HG02938 (cell line): Measurements from ENCODE around the gene BANK1.
"Not testable (repeated sequence)": the region's sequence is repeated elsewhere in the genome, so short reads cannot be mapped to it uniquely, and the experiment has no call there.

ENCODE experiments used
- ATAC-seq: cut with Tn5 transposase; IDR thresholded peaks from one replicate; pipeline ENCODE4 v1.9.1; 2021; ENCODE audit warnings: mild to moderate bottlenecking, moderate library complexity; ENCODE audit not compliant: unreplicated experiment

BANK1 gene

GRCh38 chr4:101871962-101872676 is 81.6 kb downstream of the BANK1 start:
- ATAC-seq: no peak

DNA sequence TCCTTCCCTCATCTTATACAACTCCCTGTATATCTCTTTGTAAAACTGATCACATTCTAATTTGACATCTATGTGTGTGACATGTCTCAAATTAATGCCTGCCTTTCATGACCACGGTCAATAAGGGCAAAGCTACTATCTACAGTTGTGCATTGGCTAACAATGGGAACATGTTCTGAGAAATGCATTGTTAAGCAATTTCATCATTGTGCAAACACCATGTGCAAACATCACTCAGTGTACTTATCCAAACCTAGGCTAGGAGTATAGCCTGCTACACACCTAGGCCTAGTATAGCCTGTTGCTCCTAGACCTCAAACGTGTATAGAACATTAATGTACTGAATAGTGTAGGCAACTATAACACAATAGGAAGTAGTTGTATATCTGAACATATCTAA is 95.0 kb downstream of the BANK1 start:
- no peak for ATAC-seq

DNA sequence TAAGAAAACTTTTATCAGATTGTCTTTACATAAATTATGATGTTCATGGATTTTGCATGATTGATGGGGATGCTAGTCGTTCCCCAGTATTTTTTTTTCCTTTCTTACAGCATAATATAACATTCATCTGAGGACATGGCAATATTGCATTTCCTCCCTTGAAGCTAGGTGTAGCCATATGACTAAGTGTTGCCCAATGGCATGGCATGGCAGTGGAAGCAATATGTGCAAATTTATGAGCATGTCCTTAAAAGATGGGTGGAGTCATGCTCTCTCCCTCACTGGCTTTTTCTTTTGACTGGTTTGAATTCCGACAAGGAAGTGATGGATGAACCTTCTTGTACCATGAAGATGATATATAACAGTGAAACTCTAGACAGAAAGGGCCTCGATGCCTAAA is 96.3 kb downstream of the BANK1 start:
- ATAC-seq: no peak

- ATAC-seq: no peak
Measured at GRCh38 chr4:101888472-101888871, 97.9 kb downstream of the BANK1 start.

GRCh38 chr4:101905527-101905926 is 115.0 kb downstream of the BANK1 start:
- ATAC-seq: not testable (repeated sequence)

GRCh38 chr4:101910786-101911373 is 120.3 kb downstream of the BANK1 start:
- ATAC-seq: no peak

GRCh38 chr4:101911616-101912015 is 121.1 kb downstream of the BANK1 start:
- ATAC-seq: no peak

DNA sequence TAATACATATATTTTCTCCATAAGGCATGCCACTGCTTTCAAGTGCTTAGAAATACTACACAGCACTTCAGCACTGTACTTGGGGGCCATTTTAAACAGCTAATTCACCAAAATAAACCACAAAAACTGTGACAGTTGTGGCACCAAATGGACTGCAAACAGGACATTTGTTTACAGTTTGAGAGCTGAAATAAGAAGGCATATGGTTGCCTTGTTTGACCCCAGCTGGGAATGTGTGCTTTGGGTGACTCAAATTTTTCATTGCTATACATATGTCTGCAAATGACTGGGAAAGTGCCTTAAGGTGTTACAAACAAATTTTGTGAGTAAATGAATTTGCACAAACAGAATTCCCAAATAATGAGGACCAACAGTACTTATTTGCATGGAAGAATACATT is 124.2 kb downstream of the BANK1 start:
- ATAC-seq: no peak

DNA sequence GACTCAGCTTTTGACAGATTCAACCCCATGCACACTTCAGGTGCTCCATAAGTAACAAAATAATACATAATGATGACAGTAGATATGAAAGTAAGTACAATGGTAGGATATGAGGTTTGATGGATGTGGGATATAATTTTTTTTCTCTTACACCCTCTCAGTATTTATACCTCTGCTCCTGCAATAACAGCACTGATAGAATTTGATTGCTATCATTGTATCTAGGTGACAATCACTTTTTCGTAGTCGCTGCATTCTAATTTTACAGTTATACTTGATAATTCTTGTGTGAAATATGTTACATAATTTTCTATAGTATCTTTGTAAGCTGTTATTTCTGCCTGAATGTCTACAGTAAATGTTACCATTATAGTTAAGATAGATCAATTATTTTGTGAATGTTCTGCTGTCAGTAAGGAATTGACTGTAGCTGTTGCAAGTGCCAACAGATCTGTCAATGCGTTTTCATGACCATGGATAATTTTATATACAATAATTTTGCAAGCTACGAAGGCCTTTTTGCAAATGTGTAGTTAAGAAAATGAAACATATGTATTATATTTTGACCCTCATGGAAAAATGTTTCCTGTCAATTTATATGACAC is 128.9 kb downstream of the BANK1 start:
- no peak for ATAC-seq

- ATAC-seq: no peak
Measured at GRCh38 chr4:101921370-101921769, 130.8 kb downstream of the BANK1 start.

- no peak for ATAC-seq
Measured at GRCh38 chr4:101931619-101932018, 141.1 kb downstream of the BANK1 start.

- no peak for ATAC-seq
Measured at GRCh38 chr4:101933855-101934254, 143.3 kb downstream of the BANK1 start.

DNA sequence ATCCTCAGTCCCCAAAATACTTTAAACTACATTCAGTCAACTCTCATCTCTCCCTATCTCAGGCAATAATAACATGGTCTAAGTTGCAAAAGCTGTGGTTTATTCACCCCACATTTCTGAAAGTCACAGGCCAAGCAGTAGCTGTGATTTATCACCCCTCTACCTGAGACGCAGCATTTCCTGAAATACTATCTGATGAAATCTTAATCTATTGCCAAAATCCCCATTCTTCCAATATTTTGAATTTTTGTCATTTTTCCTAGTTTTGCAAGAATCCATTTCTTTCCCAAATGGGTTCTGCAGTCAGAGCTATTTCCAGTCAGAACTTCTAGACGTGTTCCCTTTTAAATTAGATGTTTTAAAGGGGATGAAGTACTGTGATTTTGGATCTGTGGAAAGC is 148.3 kb downstream of the BANK1 start:
- ATAC-seq: no peak

- ATAC-seq: no peak
Measured at GRCh38 chr4:101941816-101942358, 151.4 kb downstream of the BANK1 start.

DNA sequence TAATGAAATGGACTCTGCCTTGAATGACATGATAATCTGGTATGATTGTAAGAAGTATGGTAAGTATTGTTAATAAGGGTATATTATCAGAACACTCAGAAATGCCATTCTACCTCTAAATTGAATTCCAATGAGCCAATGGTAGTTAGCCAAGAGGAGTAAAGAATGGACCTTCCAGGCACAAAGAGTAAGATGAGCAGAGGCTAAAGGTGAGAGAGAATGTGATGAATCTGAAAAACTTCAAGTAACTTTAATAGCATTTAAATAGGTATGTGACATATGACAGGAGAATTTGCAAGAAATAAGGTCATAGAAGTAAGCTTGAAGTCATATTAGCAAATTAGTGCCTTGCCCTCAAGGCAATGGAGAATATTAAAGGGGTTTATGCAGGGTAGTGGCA is 152.4 kb downstream of the BANK1 start:
- ATAC-seq: no peak

DNA sequence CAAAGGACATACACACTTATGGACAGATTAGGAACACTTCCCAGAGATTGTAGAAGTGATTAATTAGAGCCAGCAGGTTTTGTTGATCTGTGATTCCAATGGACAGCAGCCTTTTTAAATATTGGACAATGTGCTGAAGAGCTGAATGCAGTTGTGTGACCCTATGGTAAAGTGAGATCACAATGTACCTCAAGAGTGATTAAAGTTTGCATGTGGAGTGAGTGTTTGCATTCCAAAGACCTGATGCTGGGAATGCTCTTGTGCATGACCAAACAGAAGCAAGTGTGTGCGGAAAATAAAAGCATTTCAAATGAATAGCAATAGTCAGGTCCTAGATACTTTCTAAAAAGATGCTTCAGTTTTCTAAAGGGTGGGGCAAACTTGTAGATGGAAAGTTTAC is 154.1 kb downstream of the BANK1 start:
- no peak for ATAC-seq

GRCh38 chr4:101948055-101948454 is 157.5 kb downstream of the BANK1 start:
- ATAC-seq: no peak

DNA sequence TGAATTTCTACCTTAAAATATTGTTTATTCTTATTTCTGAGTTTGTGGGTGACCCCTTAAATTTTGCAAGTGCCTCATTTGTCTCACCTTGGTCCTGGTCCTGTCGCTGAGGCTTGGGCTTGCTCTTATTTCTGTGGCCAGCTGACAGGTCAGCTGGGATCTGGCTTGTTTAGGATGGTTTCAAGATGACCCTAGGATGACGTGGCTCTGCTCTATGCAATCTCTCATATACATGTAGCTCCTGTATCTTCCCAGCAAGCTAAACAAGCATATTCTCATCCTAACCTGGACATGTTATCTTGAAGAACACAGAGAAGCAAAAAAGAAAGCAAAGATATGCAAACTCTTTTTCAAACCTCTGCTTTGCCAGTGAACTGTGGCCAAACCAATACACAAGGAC is 158.4 kb downstream of the BANK1 start:
- no peak for ATAC-seq

- no peak for ATAC-seq
Measured at GRCh38 chr4:101950258-101950979, 159.9 kb downstream of the BANK1 start.

DNA sequence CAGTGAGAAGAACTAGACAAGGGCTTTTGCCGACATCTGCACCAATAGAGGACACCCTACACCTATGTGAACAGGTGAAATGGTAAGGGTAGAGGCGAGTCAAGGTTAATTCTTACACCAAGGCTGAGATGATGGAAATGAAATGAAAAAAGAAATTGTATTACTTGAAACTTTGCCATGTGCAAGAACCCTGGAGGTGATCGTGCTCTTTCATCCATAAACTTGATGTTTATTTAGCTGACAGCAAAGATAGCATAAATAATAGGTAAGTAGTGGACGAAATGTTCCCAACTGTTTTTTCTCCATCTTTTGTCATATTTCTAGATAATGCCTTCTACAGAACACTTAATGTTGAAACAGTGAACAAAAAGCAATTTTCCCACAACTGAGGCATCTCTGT is 162.5 kb downstream of the BANK1 start:
- no peak for ATAC-seq

DNA sequence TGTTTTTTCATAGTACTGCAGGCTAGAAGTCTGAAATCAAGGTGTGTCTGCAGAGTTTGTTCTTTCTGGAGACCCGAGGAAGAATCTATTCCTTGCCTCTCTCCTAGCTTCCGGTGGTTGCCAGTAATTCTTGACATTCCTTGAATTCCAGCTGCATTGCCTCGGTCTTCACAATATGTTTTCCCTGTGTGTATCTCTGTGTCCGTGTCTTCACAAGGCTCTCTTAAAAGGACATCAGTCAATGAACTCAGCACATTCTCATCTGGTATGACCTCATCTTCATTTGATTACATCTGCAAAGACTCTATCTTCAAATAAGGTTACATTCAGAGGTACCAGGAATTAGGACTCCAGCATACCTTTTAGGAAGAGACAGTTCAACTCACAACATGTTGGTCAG is 163.4 kb downstream of the BANK1 start:
- ATAC-seq: no peak

GRCh38 chr4:101954351-101954750 is 163.8 kb downstream of the BANK1 start:
- no peak for ATAC-seq
